Spleen (tissue), 11 donors: ENCODE results near the gene PMEL. TPM values are rescaled to one million over a fixed set of nuclear protein-coding genes. Genes with fewer than 3 reads are reported as not detected.
"Not testable (repeated sequence)": the region's sequence is repeated elsewhere in the genome, so short reads cannot be mapped to it uniquely, and the experiment has no call there.

ENCODE experiments used
- DNase-seq: peaks from one replicate; pipeline ENCODE4 v3.0.0-alpha.2; 2020
- H3K27ac ChIP-seq, 8 donors: fragments of 200-600 bp; sonication (generic) in 7 of 8; 1 replicate in 4 of 8; 2 replicates in 4 of 8; pipeline versions ENCODE4 v1.5.0 to v1.8.0; 2016 to 2021; ENCODE audit warnings: inconsistent platforms in 4 of 8, mild to moderate bottlenecking in 4 of 8, moderate library complexity in 1 of 8
- H3K27me3 ChIP-seq, 7 donors: fragments of 200-600 bp; sonication (generic) in 6 of 7; replicated peaks in 1 of 7; 1 replicate in 4 of 7; 2 replicates in 3 of 7; pipeline versions ENCODE4 v1.5.0 to v1.8.0; 2016 to 2021; ENCODE audit warnings: inconsistent platforms in 3 of 7, mild to moderate bottlenecking in 1 of 7
- H3K36me3 ChIP-seq, 6 donors: fragments of 200-600 bp; sonication (generic) in 5 of 6; 1 replicate in 4 of 6; 2 replicates in 2 of 6; pipeline versions ENCODE4 v1.5.0 to v1.8.0; 2016 to 2021; ENCODE audit warnings: inconsistent platforms in 2 of 6
- H3K4me1 ChIP-seq, 6 donors: fragments of 200-600 bp; sonication (generic) in 5 of 6; 1 replicate in 3 of 6; 2 replicates in 3 of 6; pipeline versions ENCODE4 v1.5.0 to v1.8.0; 2016 to 2021; ENCODE audit warnings: inconsistent platforms in 3 of 6
- H3K4me3 ChIP-seq, 8 donors: fragments of 200-600 bp; sonication (generic) in 7 of 8; 1 replicate in 4 of 8; 2 replicates in 4 of 8; pipeline versions ENCODE4 v1.5.0 to v1.8.0; 2016 to 2021; ENCODE audit warnings: inconsistent platforms in 4 of 8, mild to moderate bottlenecking in 4 of 8, moderate library complexity in 2 of 8
- H3K9me3 ChIP-seq, 8 donors: fragments of 200-600 bp; sonication (generic) in 7 of 8; 1 replicate in 4 of 8; 2 replicates in 4 of 8; pipeline versions ENCODE4 v1.5.0 to v1.8.0; 2016 to 2021; ENCODE audit warnings: inconsistent platforms in 4 of 8
- CTCF ChIP-seq, 11 experiments: fragments of 200-600 bp in 7 of 11; fragments of 450-650 bp in 4 of 11; sonication (generic) in 4 of 11; IDR thresholded peaks in 8 of 11; conservative IDR thresholded peaks in 3 of 11; 1 replicate in 7 of 11; 2 replicates in 4 of 11; pipeline versions ENCODE4 v1.4.0 to v1.8.0; 2016 to 2021; ENCODE audit warnings: antibody characterized with exemption in 11 of 11, inconsistent platforms in 4 of 11, mild to moderate bottlenecking in 1 of 11
- POLR2A ChIP-seq, 3 donors: fragments of 450-650 bp; IDR thresholded peaks; one replicate each; pipeline ENCODE4 v1.5.1; 2017; ENCODE audit warnings: antibody characterized with exemption in 3 of 3, mild to moderate bottlenecking in 1 of 3
- POLR2AphosphoS5 ChIP-seq, 3 donors: sonication (generic); formaldehyde crosslinking; IDR thresholded peaks; one replicate each; pipeline ENCODE4 v1.5.1; 2017; ENCODE audit warnings: antibody characterized with exemption in 3 of 3
- WGBS, 5 donors: extraction: QIAGEN DNeasy Blood & Tissue Kit in 3 of 5; methylation state at CpG; one replicate each; pipeline versions ENCODE4 v1.1.5 to v1.1.7; 2013 to 2018; 5-methylcytosine and 5-hydroxymethylcytosine counted together
- intact Hi-C: fragments of 100-400 bp; cut with DNase I; formaldehyde crosslinking; loops from one replicate; pipeline ENCODE4 v1.15.0; 2023; ENCODE audit warnings: low total_unique reads
- polyA plus RNA-seq, 3 donors: library from polyadenylated mRNA; stranded (reverse); fragments of 200-250 nt; gene quantifications; one replicate each; pipeline ENCODE4 v1.2.1, GENCODE V29; 2013
- total RNA-seq, 7 donors: library from RNA; depleted of rRNA in 3 of 7; stranded (reverse); fragments of >200 nt in 3 of 7; fragmentation: NEBNext Ultra II Directional in 4 of 7; extraction: Animal tissue kit (Norgen Biotek cat#: 25700) in 4 of 7; gene quantifications; one replicate each; pipeline versions ENCODE4 v1.1.0 to v1.2.1, GENCODE V29; 2016 to 2021
- donor health status: healthy with polysubstance abuse.
- donor health status: DM: no; HTN: no; CAD: no; lungs with moderate emphysema.
- donor health status: DM: no; HTN: no; CAD: no.
- donor health status: Bipolar disorder and iron deficiency.
- donor health status: healthy.
- donor health status: DM: no; HTN: no; CAD: no.
- donor health status: DM: yes; HTN: yes; CAD: no.

The PMEL gene
- total and polyA plus RNA-seq, 10 donors: 0.15 to 1.6 (median 0.74) TPM

GRCh38 chr12:55925870-55926737, 39.7 kb downstream of the PMEL start:
- TF ChIP-seq POLR2AphosphoS5 (IDR thresholded peaks at IDR 0.05) (no peak), POLR2A (IDR thresholded peaks at IDR 0.05) (no peak), CTCF (IDR thresholded peaks at IDR 0.05 in 8 of 11, conservative IDR thresholded peaks at IDR 0.05 in 3 of 11) (no peak)
- Histone ChIP-seq H3K27ac (peak overlapping the region; percentile 93 to 99 (median 96)), H3K4me3 (peak overlapping the region; percentile 70 to 98 (median 88)), H3K9me3 (no peaks in the 10 kb centered on the region), H3K4me1 (peaks cover 37 to 92% (median 68%) of the 10 kb centered on the region in 6 donors), H3K27me3 (no peaks in the 10 kb centered on the region), H3K36me3 (peaks cover 0 to 40% (median 9%) of the 10 kb centered on the region in 6 donors)
- intact Hi-C loops: loop anchor here (5.0 kb wide), 1 partner anchor 94 kb away; no protein-coding TSS in a partner anchor
- WGBS, 5 donors: 12 to 19% (median 18%) methylated on average over 10 of the region's 10 CpGs
- no peak for DNase-seq

DNA sequence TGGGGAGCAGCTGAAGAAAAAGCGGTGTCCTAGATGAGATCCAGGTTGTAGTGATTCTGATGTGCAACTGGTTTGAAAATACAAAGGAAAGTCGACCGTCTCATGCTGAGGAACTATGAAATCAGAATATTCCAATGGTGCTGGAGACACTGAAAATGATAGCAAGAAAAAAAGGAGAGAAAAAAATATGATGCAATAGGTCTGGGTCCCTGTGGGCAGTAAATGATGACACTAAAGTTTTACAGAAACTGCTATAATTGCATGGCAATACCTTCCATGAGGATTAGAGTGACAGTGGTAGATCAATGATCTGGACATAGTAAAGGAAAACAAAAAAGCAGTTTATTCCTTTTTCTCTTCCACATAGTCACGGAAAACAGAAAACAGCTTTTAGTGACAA, 40.5 kb downstream of the PMEL start:
- no peak for TF ChIP-seq POLR2AphosphoS5 (IDR thresholded peaks at IDR 0.05)
- TF ChIP-seq CTCF (IDR thresholded peaks at IDR 0.05 in 8 of 11, conservative IDR thresholded peaks at IDR 0.05 in 3 of 11): no peak
- TF ChIP-seq POLR2A (IDR thresholded peaks at IDR 0.05): no peak
- peaks cover 0 to 43% (median 9%) of the 10 kb centered on the region in 6 donors for H3K36me3 ChIP-seq
- no peak overlapping the region for H3K4me3 ChIP-seq
- peak overlapping the region in 3 of 8 donors; percentile 94 to 99 (median 96) for H3K27ac ChIP-seq
- H3K9me3 ChIP-seq: no peaks in the 10 kb centered on the region
- WGBS, 5 donors: 80 to 88% (median 84%) methylated on average over 4 of the region's 4 CpGs
- intact Hi-C loops: loop anchor here (5.0 kb wide), 1 partner anchor 93 kb away; no protein-coding TSS in a partner anchor
- no peaks in the 10 kb centered on the region for H3K27me3 ChIP-seq
- DNase-seq: no peak
- H3K4me1 ChIP-seq: peaks cover 29 to 92% (median 64%) of the 10 kb centered on the region in 6 donors

DNA sequence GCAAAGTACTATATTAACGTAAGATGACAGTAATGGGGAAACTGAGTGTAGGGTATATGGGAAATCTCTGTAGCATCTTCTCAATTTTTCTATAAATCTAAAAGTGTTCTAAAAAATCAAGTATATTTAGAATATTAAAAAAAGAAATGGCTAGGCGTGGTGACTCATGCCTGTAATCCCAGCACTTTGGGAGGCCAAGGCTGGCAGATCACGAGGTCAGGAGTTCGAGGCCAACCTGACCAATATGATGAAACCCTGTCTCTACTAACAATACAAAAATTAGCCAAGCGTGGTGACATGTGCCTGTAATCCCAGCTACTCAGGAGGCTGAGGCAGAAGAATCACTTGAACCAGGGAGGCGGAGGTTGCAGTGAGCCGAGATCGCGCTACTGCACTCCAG, 42.2 kb downstream of the PMEL start:
- Histone ChIP-seq H3K4me1 (peaks cover 21 to 91% (median 52%) of the 10 kb centered on the region in 6 donors), H3K36me3 (peaks cover 0 to 58% (median 9%) of the 10 kb centered on the region in 6 donors)
- H3K9me3 ChIP-seq, H3K27ac ChIP-seq, H3K27me3 ChIP-seq, DNase-seq, H3K4me3 ChIP-seq, intact Hi-C loops: not testable (repeated sequence)
- 89 to 92% (median 90%) methylated on average over 9 of the region's 9 CpGs for WGBS, 5 donors

DNA sequence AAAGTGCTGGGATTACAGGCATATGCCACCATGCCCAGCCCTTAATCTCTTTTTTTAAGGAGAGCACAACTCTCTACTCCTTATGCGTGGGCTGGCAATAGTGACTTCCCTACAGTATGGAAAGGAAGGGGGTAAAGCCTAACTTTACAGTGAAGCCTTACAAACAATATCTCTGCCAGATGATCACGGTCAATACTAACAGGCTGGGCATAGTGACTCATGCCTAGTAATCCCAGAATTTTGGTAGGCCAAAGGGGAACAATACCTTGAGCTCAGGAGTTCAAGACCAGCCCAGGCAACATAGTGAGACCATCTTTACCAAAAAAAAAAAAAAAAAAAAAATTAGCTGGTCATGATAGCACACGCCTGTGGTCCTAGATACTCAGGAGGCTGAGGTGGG, 43.7 kb downstream of the PMEL start:
- Histone ChIP-seq H3K27me3 (no peaks in the 10 kb centered on the region), H3K27ac (no peak overlapping the region), H3K36me3 (peaks cover 0 to 72% (median 9%) of the 10 kb centered on the region in 6 donors), H3K4me3 (no peak overlapping the region), H3K4me1 (peaks cover 17 to 89% (median 42%) of the 10 kb centered on the region in 6 donors), H3K9me3 (no peaks in the 10 kb centered on the region)
- intact Hi-C loops: no loop called here
- no peak for DNase-seq
- WGBS, 5 donors: 82 to 99% (median 96%) methylated on average over 3 of the region's 3 CpGs
- no peak for TF ChIP-seq POLR2AphosphoS5 (IDR thresholded peaks at IDR 0.05)
- TF ChIP-seq POLR2A (IDR thresholded peaks at IDR 0.05): no peak
- TF ChIP-seq CTCF (IDR thresholded peaks at IDR 0.05 in 8 of 11, conservative IDR thresholded peaks at IDR 0.05 in 3 of 11): no peak

DNA sequence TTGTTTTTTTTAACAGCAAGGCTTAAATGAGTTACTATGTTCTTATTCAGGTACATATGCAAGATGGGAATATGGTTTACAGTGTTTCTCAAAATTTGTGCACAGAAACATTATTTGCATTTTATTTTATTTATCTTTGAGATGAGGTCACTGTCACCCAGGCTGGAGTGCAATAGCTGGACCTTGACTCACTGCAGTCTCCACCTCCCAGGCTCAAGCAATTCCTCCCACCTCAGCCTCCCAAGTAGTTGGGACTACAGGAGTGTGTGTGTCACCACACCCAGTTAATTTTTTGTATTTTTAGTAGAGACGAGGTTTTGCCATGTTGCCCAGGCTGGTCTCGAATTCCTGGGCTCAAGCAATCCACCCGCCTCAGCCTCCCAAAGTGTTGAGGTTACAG, 46.8 kb downstream of the PMEL start:
- not testable (repeated sequence) for DNase-seq

More for the DNA sequence above, 46.8 kb downstream of the PMEL start:
- intact Hi-C loops, H3K9me3 ChIP-seq, H3K27ac ChIP-seq, H3K27me3 ChIP-seq, H3K4me3 ChIP-seq: not testable (repeated sequence)
- WGBS, 5 donors: 87 to 93% (median 91%) methylated on average over 3 of the region's 3 CpGs
- H3K4me1 ChIP-seq: peaks cover 8 to 91% (median 38%) of the 10 kb centered on the region in 6 donors
- peaks cover 0 to 86% (median 12%) of the 10 kb centered on the region in 6 donors for H3K36me3 ChIP-seq
